GM12891 (cell line): ENCODE results near the gene NLRP1.

Source experiments
- POLR2A ChIP-seq: IDR thresholded peaks from 2 replicates; pipeline ENCODE4 v1.6.1; 2011; ENCODE audit warnings: low read depth, low read length, control low read depth
- TAF1 ChIP-seq: IDR thresholded peaks from 2 replicates; pipeline ENCODE4 v1.6.1; 2011; ENCODE audit warnings: low read depth, low read length, control low read depth

DNA sequence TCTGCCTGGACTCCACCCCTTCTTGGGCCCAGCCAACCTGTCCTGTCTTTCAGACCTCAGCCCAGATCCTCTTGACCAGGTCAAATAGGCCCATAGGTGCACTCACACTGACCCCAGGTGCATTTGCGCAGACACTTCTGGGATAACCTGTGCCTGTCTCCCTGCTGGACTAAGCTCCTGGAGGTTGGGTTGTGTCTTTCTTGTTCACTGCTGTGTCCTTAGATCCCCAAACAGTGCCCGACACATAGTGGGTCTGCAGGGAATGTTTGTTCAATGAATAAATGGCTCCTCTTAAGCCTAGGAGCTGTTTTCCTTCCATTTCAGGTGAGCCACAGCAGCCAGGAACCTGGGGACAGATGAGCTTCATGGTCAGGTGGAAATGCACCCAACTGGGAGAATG, 48.9 kb downstream of the NLRP1 start:
- TF ChIP-seq TAF1 (no peak), POLR2A (no peak)
